Activated T-cell treated with anti-CD3 and anti-CD28 coated beads, Interleukin-2, amount 50 U/mL, for 24 hours (primary cell): ENCODE results near the gene DTD1.

Experiments
- DNase-seq: peaks from one replicate; pipeline ENCODE4 v3.0.0-alpha.2; 2020
- H3K27ac Mint-ChIP-seq: 2 replicates; pipeline ENCODE4 v1.8.0; 2020; ENCODE audit warnings: mild to moderate bottlenecking, mixed read lengths
- H3K27me3 Mint-ChIP-seq: 2 replicates; pipeline ENCODE4 v1.8.0; 2020; ENCODE audit warnings: mixed read lengths
- H3K36me3 Mint-ChIP-seq: 2 replicates; pipeline ENCODE4 v1.8.0; 2020; ENCODE audit warnings: low read depth, mixed read lengths
- H3K4me1 Mint-ChIP-seq: 2 replicates; pipeline ENCODE4 v1.8.0; 2020; ENCODE audit warnings: low read depth, mixed read lengths
- H3K4me3 Mint-ChIP-seq: 2 replicates; pipeline ENCODE4 v1.8.0; 2020; ENCODE audit warnings: mild to moderate bottlenecking, moderate library complexity, mixed read lengths
- H3K9me3 Mint-ChIP-seq: 2 replicates; pipeline ENCODE4 v1.8.0; 2020; ENCODE audit warnings: mixed read lengths

Gene DTD1

DNA sequence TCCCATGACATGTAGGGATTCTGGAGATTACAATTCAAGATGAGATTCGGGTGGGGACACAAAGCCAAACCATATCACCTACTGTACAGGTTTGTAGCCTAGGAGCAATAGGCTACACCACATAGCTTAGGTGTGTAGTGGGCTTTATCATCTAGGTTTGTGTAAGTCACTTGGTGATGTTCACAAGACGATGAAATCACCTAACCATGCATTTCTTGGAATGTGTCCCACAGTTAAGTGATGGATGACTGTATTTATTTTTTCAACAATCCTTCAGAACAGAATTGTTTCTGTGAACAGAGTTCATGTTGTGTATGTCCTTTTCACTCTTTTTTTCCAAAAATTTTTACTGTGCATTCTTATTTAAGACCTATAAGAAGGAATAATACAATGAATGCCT lies 76.1 kb downstream of the DTD1 start:
- H3K27ac Mint-ChIP-seq: no peak overlapping the region
- H3K27me3 Mint-ChIP-seq: no peaks in the 10 kb centered on the region
- peaks cover 4% of the 10 kb centered on the region for H3K4me1 Mint-ChIP-seq
- H3K9me3 Mint-ChIP-seq: no peaks in the 10 kb centered on the region
- no peak for DNase-seq
- peaks cover 11% of the 10 kb centered on the region for H3K36me3 Mint-ChIP-seq
- H3K4me3 Mint-ChIP-seq: no peak overlapping the region

DNA sequence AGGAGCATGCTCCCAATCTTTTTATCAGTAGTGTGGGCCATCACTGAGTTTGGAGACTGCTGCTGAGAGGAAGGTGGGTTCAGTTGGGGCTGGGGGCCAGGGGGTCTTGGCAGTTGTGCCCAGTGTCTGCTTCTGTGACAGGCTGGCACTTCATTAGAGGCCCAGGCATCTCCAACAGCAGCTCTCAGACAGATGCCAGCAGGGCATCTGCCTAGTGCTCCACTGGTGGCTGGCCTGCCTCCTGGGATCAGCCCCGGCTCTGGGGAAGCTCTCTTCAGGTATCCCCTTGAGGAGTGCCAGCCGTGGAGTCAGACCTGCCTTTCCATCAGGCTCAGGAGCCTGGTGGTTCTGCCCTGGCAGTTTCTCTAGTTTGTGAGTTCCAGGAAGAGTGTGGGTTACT lies 77.3 kb downstream of the DTD1 start:
- Mint-ChIP-seq H3K4me1 (peaks cover 4% of the 10 kb centered on the region), H3K27me3 (no peaks in the 10 kb centered on the region), H3K36me3 (peaks cover 19% of the 10 kb centered on the region), H3K4me3 (no peak overlapping the region), H3K9me3 (no peaks in the 10 kb centered on the region), H3K27ac (no peak overlapping the region)
- DNase-seq: no peak

DNA sequence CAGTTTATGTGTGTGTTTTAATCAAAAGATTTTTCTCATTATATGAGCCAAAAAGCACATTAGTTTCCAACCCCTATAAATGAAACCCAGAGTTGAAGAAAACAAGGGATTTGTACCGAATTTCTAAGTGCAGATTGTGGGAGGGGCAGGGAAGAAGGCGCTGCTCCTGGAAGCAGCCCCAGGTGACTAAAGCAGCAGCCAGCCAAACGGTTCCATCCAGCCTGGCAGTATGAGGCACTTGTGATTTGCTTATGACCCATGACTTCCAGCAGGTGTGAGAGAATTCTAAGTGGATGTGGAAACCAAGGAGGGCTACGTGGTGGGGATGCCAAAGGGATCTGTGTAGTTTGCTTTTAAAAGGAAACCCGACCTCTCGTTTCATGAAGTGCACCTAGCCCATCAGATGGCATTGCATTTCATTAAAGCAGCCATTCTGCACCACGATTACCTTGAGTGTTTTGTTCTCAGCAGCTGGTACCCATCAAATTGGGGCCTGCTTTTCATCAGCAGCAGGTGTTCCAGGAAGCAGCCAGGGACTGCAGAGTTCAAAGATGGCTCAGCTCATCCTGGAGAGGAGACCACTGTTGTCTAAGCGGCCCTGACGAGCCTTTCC lies 79.1 kb downstream of the DTD1 start:
- Mint-ChIP-seq H3K4me3 (no peak overlapping the region), H3K36me3 (peaks cover 26% of the 10 kb centered on the region), H3K9me3 (no peaks in the 10 kb centered on the region), H3K4me1 (peaks cover 4% of the 10 kb centered on the region), H3K27me3 (no peaks in the 10 kb centered on the region), H3K27ac (no peak overlapping the region)
- no peak for DNase-seq

DNA sequence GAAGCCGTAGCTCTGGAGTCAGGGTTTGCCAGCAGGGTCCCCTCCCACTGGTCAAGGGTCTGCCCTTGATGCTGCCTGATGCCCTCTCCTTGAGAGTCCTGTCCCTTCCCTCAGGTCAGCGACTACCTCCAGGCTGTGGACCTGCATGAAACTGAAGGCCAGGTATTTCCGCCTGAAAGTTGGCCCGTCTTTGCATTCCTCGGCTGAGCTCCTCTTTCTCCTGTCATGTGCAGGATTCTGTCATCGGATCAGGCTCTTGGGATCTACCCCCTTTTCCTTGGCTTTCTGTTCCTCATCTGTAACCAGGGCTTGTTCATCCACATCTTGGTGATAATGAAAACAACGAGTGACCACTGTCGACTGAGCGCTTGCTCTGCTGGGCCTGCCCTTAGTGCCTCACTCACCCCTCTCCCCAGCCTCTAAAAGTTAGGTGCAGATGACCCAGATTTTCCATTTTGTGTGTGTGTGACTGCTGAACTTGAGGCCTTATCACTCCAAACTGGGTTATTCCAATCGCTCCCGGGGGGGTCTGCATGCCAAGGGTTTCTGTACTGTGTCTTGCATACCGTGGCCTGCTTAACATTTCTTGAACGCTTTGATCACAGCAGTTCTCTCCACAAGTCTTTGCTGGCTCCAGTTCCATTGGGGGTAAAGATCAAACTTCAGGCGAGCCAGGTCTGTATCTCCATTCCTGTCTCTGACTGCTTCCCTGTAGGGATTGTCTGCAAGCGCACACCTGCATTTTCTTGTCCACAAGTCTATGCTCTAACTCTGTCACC lies 81.6 kb downstream of the DTD1 start:
- no peak overlapping the region for H3K27ac Mint-ChIP-seq
- no peaks in the 10 kb centered on the region for H3K9me3 Mint-ChIP-seq
- peaks cover 21% of the 10 kb centered on the region for H3K36me3 Mint-ChIP-seq
- H3K4me1 Mint-ChIP-seq: no peaks in the 10 kb centered on the region
- no peak for DNase-seq
- no peaks in the 10 kb centered on the region for H3K27me3 Mint-ChIP-seq
- H3K4me3 Mint-ChIP-seq: no peak overlapping the region

DNA sequence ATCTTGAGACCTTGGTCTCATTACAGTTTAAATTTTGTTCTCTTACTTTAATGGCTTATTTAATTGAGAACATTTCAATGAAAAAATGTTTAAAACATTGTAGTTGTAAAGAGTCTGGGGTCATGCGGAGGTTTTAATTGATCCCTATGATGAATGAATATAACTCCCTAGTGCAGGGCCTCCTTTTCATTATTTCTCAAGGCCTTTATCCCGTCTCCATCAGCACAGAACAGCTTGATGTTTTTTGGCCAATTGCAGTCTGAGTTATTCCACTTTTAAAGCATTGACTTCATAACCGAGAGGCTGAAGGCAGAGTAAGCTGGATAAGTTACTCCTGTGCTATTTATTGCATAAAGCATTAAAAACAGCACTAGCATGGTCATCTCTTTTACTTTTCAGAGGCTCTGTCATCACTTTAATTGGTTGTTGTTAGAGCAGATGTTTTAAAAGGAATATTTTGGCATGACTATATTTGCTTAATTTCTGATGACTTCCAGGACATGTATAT lies 83.4 kb downstream of the DTD1 start:
- Mint-ChIP-seq H3K36me3 (peaks cover 21% of the 10 kb centered on the region), H3K9me3 (no peaks in the 10 kb centered on the region), H3K27me3 (no peaks in the 10 kb centered on the region), H3K27ac (no peak overlapping the region), H3K4me1 (no peaks in the 10 kb centered on the region), H3K4me3 (no peak overlapping the region)
- no peak for DNase-seq

DNA sequence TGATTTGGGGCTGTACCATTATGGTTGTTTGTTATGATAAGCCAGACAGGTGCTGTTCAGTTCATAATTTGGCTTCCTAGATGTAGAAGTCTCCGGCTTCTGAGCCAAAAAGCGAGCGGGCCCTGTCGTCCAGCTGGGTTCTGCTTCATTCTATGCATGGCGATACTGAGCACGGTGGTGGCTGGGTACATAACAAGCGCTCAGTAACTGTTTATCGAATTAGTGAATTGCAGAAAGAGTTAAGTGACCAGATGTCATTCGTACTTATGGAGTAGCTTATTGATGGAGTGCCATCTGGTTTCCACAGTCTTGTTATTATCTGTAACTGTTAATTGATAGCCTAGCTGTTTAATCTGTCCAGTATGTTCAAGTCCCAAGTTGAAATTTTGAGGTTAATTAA lies 85.0 kb downstream of the DTD1 start:
- Mint-ChIP-seq H3K9me3 (no peaks in the 10 kb centered on the region), H3K27ac (no peak overlapping the region), H3K4me3 (no peak overlapping the region), H3K36me3 (peaks cover 26% of the 10 kb centered on the region), H3K4me1 (peaks cover 1% of the 10 kb centered on the region), H3K27me3 (no peaks in the 10 kb centered on the region)
- no peak for DNase-seq

DNA sequence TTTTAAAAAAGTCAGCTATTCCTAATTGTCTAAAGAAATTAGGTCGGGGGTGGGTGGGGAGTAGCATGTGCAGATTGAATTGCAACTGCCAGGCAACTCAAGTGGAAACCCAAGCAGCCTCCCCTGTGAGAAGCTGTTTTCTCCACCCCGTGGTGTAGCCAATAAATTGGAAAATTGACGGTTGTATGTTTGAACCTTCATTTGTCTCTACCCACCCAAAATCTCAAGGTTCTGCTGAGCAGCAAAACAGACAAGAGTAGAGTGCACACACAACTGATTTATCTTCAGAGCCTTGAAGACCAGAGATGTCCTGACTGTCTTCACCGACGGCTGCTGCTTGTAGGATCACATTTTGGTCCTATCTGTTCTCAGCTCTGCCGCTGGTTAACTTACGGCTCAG lies 88.5 kb downstream of the DTD1 start:
- H3K9me3 Mint-ChIP-seq: no peaks in the 10 kb centered on the region
- no peak for DNase-seq
- H3K4me3 Mint-ChIP-seq: no peak overlapping the region
- no peak overlapping the region for H3K27ac Mint-ChIP-seq
- peaks cover 15% of the 10 kb centered on the region for H3K36me3 Mint-ChIP-seq
- H3K27me3 Mint-ChIP-seq: no peaks in the 10 kb centered on the region
- peaks cover 15% of the 10 kb centered on the region for H3K4me1 Mint-ChIP-seq

DNA sequence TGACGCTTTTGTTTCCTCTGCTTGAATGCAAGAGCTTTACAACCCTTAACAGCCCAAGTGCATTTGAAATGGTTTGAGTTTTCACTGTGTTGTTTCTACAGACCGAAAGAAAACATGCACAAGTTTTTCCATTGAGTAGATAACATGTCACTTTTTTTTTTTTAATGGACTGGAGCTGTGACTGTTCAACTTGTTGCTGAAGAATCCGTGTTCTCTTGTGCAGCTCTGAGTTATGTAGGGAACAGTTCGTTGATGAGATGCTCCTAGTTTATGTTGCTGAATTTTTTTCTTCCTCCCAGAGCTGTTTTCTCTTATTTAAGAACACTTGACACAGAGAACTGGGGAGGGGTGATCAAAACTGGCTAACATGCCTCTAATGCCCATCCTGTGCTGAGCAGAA lies 89.3 kb downstream of the DTD1 start:
- Mint-ChIP-seq H3K27ac (no peak overlapping the region), H3K4me1 (peaks cover 15% of the 10 kb centered on the region), H3K36me3 (peaks cover 12% of the 10 kb centered on the region), H3K4me3 (no peak overlapping the region), H3K27me3 (no peaks in the 10 kb centered on the region), H3K9me3 (no peaks in the 10 kb centered on the region)
- DNase-seq: no peak

DNA sequence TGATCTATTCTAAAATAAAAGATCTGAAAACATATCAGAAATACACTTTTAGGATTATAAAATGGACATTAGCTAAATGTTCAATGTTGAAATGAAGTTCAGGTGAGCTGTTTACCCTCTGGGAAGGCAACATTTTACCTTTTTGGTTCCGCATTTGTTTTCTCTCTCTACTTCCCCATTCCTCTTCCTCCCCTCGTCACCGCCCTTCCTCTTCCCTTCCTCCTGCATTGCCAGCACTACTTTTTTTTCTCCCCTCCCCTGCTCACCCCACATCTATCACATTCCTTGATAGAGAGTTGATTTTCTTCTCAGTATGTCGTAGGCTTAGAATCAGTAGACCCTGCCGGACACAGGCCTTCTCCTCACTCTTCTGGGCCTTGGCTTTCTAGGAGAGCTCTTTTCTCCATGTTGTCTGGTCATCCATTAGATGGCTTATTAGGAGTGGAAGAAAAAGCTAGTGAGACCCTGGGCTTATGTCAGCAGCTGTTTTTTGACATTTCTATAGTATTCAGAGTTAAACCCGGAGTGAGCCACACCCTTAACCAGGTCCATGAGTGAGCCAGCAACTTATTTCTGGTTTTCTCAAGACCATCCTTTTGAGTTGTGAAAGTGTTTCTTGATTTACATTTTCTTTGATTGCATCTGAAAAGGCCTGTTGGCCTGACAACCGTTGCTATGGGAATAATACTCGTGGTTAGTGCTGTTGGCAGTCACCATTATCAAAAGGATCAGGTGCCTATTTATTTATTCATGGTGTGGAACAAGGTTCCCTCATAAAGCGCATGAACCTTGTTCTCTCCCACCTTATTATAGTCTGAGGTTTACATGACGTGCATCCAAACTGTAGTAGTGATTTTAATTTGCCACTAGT lies 90.9 kb downstream of the DTD1 start:
- peaks cover 15% of the 10 kb centered on the region for H3K4me1 Mint-ChIP-seq
- H3K27ac Mint-ChIP-seq: no peak overlapping the region
- no peak overlapping the region for H3K4me3 Mint-ChIP-seq
- no peak for DNase-seq
- H3K9me3 Mint-ChIP-seq: no peaks in the 10 kb centered on the region
- H3K36me3 Mint-ChIP-seq: peaks cover 12% of the 10 kb centered on the region
- H3K27me3 Mint-ChIP-seq: no peaks in the 10 kb centered on the region

DNA sequence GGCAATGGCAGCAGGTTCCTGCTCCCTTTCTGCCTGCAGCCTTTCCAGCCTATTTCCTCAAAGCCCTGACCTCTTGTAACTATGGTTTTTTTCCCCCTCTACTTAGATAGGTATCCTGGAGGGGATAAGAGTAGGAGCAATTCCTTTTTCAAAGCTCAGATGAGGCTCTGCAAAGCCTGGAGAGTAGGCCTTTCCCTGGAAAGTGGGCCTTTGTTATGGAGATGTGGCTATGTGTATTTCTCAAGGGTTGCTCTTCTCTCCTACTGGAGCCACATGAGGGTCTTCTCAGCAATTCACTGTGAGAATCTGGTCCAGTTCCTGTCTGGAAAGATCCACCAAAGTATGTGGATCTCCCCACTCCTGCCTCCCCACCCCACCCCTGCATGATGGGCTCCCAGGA lies 96.0 kb downstream of the DTD1 start:
- H3K27ac Mint-ChIP-seq: no peak overlapping the region
- DNase-seq: no peak
- peaks cover 3% of the 10 kb centered on the region for H3K36me3 Mint-ChIP-seq
- H3K4me1 Mint-ChIP-seq: peaks cover 4% of the 10 kb centered on the region
- no peaks in the 10 kb centered on the region for H3K27me3 Mint-ChIP-seq
- H3K4me3 Mint-ChIP-seq: no peak overlapping the region
- no peaks in the 10 kb centered on the region for H3K9me3 Mint-ChIP-seq

DNA sequence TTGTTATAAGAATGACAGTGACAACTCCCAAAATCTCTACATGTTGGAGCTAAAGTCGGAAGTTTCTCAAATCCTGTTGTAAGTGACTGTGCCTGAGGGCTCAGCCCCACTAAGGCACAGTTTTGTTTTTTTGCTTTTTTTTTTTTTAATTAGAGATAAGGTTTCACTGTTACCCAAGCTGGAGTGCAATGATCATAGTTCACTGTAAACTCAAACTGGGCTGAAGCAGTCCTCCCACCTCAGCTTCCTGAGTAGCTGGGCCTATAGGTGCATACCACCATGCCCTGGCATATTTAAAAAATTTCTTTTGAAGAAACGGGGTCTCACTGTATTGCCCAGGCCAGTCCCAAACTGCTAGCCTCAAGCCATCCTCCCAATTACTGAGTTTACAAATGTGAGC lies 96.9 kb downstream of the DTD1 start:
- no peaks in the 10 kb centered on the region for H3K4me1 Mint-ChIP-seq
- no peak for DNase-seq
- H3K27ac Mint-ChIP-seq: no peak overlapping the region
- no peak overlapping the region for H3K4me3 Mint-ChIP-seq
- no peaks in the 10 kb centered on the region for H3K9me3 Mint-ChIP-seq
- H3K36me3 Mint-ChIP-seq: peaks cover 1% of the 10 kb centered on the region
- no peaks in the 10 kb centered on the region for H3K27me3 Mint-ChIP-seq

DNA sequence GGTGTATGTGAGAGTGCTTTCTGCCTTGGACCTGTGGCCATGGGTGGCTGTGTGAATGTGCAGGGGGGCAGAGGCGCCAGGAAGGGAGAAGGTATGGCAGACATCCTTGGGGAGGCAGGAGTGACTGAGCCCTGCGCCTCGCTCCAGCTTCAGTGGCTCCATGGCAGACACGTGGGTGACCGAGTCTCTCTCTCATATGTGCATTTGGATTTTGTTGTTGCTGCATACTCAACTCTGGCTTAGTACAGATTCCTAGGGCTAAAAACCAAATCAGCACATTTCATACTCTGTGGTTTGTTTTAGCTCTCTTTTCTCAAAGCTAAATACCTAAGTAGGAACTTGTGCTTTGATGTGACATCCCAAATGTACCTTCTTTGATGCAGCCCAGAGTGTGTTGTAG lies 97.6 kb downstream of the DTD1 start:
- H3K4me3 Mint-ChIP-seq: no peak overlapping the region
- DNase-seq: no peak

DNA sequence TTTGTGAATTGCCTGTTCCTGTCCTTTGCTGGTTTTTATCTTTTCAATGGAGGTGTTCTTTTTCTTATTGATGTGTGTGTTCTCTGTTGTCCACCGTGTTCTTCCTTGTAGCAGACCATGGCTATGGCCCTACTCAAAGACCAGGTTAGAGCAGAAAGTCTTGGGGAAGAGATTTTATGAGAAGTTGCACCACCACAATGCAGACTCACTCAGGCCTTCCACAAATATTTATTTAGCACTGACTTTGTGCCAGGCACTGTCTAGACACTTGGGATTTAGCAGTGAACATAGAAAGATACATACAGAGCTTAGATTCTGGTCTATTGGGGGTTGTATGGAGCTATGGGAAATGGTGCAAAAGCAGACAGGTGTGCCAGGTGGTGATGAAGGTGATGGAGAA lies 98.8 kb downstream of the DTD1 start:
- no peaks in the 10 kb centered on the region for H3K4me1 Mint-ChIP-seq
- H3K4me3 Mint-ChIP-seq: no peak overlapping the region
- H3K27me3 Mint-ChIP-seq: no peaks in the 10 kb centered on the region
- H3K9me3 Mint-ChIP-seq: no peaks in the 10 kb centered on the region
- H3K36me3 Mint-ChIP-seq: no peaks in the 10 kb centered on the region
- DNase-seq: no peak
- no peak overlapping the region for H3K27ac Mint-ChIP-seq

More for the DNA sequence above, 97.6 kb downstream of the DTD1 start:
- Mint-ChIP-seq H3K4me1 (no peaks in the 10 kb centered on the region), H3K36me3 (peaks cover 1% of the 10 kb centered on the region), H3K27ac (no peak overlapping the region), H3K27me3 (no peaks in the 10 kb centered on the region), H3K9me3 (no peaks in the 10 kb centered on the region)

DNA sequence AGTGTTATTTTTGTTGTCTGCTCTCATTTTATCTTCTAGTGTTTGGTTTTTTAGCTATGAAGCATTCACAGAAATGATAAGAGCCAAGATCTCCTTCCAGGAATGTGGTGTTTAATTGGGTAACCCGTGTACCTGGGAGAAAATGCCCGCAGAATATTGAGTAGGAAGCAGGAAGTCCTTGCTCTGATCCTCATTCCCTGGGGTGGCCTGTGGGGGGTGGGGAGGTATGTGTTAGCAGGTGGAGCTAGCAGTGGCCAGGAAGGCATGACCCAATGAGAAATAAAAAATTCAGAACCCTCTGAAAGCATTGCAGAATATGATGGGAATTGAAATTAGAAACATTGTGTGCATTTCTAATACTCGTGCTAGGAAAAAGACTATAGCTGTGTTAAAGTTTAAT lies 100.8 kb downstream of the DTD1 start:
- peaks cover 2% of the 10 kb centered on the region for H3K36me3 Mint-ChIP-seq
- no peak overlapping the region for H3K4me3 Mint-ChIP-seq
- no peaks in the 10 kb centered on the region for H3K9me3 Mint-ChIP-seq
- no peaks in the 10 kb centered on the region for H3K4me1 Mint-ChIP-seq
- no peaks in the 10 kb centered on the region for H3K27me3 Mint-ChIP-seq
- no peak overlapping the region for H3K27ac Mint-ChIP-seq
- no peak for DNase-seq

DNA sequence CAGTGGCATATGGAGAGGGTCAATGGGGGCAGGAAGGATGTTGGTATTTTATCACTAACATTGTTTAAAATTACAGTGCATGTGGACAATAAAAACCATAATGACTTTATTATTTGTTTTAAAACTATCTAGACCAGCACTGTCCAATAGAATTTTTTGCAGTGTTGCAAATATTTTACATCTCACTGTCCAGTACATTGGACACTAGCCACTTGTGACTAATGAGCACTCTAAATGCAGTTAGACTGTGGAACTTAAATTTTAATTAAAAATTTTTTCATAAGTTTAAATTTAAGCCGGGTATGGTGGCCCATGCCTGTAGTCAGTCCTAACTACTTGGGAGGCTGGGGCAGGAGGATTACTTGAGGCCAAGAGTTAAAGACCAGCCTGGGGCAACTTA lies 101.7 kb downstream of the DTD1 start:
- H3K9me3 Mint-ChIP-seq: no peaks in the 10 kb centered on the region
- no peak for DNase-seq
- no peak overlapping the region for H3K4me3 Mint-ChIP-seq
- no peaks in the 10 kb centered on the region for H3K27me3 Mint-ChIP-seq
- no peak overlapping the region for H3K27ac Mint-ChIP-seq
- peaks cover 2% of the 10 kb centered on the region for H3K36me3 Mint-ChIP-seq
- H3K4me1 Mint-ChIP-seq: no peaks in the 10 kb centered on the region
